Peyer's patch (tissue), 4 donors: Measurements from ENCODE around the gene GLIS1. TPM values are rescaled to one million over a fixed set of nuclear protein-coding genes. Genes with fewer than 3 reads are reported as not detected.

Experiments used
- DNase-seq, 3 donors: peaks; one replicate each; pipeline ENCODE4 v3.0.0-alpha.2; 2017 to 2019
- H3K27ac ChIP-seq, 4 donors: fragments of 200-600 bp; sonication (generic); one replicate each; pipeline ENCODE4 v1.5.1; 2016 to 2019
- H3K27me3 ChIP-seq, 2 donors: fragments of 200-600 bp; sonication (generic); one replicate each; pipeline ENCODE4 v1.5.1; 2019
- H3K36me3 ChIP-seq, 3 donors: fragments of 200-600 bp; sonication (generic); one replicate each; pipeline ENCODE4 v1.5.1; 2016 to 2019
- H3K4me1 ChIP-seq, 4 donors: fragments of 200-600 bp; sonication (generic); one replicate each; pipeline ENCODE4 v1.5.1; 2016 to 2019
- H3K4me3 ChIP-seq, 4 donors: fragments of 200-600 bp; sonication (generic); 1 replicate in 3 of 4; 2 replicates in 1 of 4; pipeline ENCODE4 v1.5.1; 2016 to 2019; ENCODE audit warnings: mild to moderate bottlenecking in 1 of 4
- H3K9me3 ChIP-seq, 4 donors: fragments of 200-600 bp; sonication (generic); one replicate each; pipeline ENCODE4 v1.5.1; 2016 to 2019; ENCODE audit warnings: mild to moderate bottlenecking in 1 of 4
- POLR2A ChIP-seq, 2 donors: fragments of 450-650 bp; IDR thresholded peaks; one replicate each; pipeline ENCODE4 v1.5.1; 2017; ENCODE audit warnings: antibody characterized with exemption in 2 of 2, mild to moderate bottlenecking in 2 of 2, moderate library complexity in 2 of 2
- total RNA-seq, 4 donors: library from RNA; depleted of rRNA; stranded (reverse); fragments of >200 nt; gene quantifications; one replicate each; pipeline ENCODE4 v1.1.0, GENCODE V29; 2016
- TF ChIP-seq, protein P1 (sequence below), 6 experiments: fragments of 450-650 bp in 4 of 6; fragments of 200-600 bp in 2 of 6; sonication (generic) in 1 of 6; IDR thresholded peaks; one replicate each; pipeline ENCODE4 v1.5.1; 2017 to 2019; ENCODE audit warnings: antibody characterized with exemption in 6 of 6, mild to moderate bottlenecking in 3 of 6, moderate library complexity in 1 of 6

Gene GLIS1
- total RNA-seq, 4 donors from 2014 or later = 0.54 to 1.7 (median 0.66) TPM; not detected in 1

DNA sequence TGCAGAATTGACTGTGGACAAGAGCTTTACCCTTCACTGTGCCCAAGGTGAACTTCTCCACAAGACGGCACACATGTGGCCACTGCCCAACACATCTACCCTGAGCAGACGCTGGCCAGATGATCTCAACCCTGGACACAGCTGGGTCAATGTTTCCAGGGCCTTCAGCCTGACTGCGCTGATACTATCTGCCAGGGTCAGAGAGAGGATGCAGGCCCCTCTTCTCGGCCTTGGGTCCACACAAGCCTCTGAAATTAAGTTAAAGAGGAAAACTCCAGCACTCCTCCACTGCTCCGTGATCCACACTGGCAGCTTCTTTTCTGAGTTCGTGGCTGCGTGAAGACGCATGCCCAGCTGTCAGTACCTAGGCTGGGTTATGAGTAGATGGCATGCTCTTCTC is 58.1 kb downstream of the GLIS1 start:
- no peaks in the 10 kb centered on the region for H3K36me3 ChIP-seq
- H3K4me3 ChIP-seq = no peak overlapping the region
- no peak overlapping the region for H3K27ac ChIP-seq
- H3K9me3 ChIP-seq = no peaks in the 10 kb centered on the region
- DNase-seq = no peak
- no peaks in the 10 kb centered on the region for H3K27me3 ChIP-seq
- H3K4me1 ChIP-seq = peaks cover 0 to 11% (median 0%) of the 10 kb centered on the region in 4 donors
- TF ChIP-seq, protein P1, sequence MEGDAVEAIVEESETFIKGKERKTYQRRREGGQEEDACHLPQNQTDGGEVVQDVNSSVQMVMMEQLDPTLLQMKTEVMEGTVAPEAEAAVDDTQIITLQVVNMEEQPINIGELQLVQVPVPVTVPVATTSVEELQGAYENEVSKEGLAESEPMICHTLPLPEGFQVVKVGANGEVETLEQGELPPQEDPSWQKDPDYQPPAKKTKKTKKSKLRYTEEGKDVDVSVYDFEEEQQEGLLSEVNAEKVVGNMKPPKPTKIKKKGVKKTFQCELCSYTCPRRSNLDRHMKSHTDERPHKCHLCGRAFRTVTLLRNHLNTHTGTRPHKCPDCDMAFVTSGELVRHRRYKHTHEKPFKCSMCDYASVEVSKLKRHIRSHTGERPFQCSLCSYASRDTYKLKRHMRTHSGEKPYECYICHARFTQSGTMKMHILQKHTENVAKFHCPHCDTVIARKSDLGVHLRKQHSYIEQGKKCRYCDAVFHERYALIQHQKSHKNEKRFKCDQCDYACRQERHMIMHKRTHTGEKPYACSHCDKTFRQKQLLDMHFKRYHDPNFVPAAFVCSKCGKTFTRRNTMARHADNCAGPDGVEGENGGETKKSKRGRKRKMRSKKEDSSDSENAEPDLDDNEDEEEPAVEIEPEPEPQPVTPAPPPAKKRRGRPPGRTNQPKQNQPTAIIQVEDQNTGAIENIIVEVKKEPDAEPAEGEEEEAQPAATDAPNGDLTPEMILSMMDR (IDR thresholded peaks at IDR 0.05) = no peak
- TF ChIP-seq POLR2A (IDR thresholded peaks at IDR 0.05) = no peak

DNA sequence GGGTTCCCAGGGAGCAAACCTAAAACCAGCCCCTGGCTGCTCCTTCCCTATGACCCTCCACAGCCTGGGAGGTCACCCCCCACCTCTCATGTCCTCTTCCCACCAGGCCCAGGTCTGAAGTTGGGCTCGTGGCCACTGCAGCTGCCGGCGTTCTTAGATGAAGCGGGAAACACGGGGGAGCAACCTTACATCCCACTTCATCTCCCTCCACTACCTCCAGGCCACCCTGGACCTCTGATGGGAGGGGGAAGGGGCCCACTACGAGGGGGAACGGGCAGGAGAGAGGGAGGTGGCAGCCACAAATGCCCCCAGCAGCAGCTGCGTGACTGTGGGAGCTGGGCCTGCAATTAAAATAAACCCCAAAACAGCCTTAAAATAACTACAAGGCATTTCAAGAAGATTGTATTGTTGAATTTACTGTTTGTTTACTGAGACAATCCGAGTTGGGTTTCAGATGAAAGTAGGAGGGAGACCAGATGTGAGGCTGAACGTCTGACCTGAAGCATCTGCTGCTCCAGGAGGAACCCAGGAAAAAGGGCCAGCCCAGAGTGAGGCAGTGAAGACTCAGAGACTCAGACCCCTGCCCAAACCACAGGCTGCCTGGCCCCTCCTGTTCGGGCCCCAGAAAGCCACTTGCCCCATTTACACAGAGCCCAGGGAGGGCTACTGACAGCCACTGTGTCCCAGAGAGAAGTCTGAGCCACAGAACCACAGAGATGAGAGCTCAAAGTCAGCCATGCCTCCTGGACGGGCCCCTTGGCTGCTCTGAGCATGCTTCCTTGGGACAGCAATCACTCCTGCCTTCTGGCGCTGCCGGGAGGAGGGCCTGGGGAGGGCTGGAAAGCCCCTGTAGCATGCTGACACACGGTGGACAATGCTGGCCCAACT is 59.8 kb downstream of the GLIS1 start:
- Histone ChIP-seq H3K4me3 (no peak overlapping the region), H3K27me3 (no peaks in the 10 kb centered on the region), H3K27ac (peak overlapping the region in 1 of 4 donors; percentile 10), H3K4me1 (peaks cover 0 to 11% (median 0%) of the 10 kb centered on the region in 4 donors), H3K36me3 (no peaks in the 10 kb centered on the region), H3K9me3 (no peaks in the 10 kb centered on the region)
- DNase-seq = no peak
- TF ChIP-seq POLR2A (IDR thresholded peaks at IDR 0.05) = no peak
- TF ChIP-seq, protein P1 (IDR thresholded peaks at IDR 0.05) = no peak

DNA sequence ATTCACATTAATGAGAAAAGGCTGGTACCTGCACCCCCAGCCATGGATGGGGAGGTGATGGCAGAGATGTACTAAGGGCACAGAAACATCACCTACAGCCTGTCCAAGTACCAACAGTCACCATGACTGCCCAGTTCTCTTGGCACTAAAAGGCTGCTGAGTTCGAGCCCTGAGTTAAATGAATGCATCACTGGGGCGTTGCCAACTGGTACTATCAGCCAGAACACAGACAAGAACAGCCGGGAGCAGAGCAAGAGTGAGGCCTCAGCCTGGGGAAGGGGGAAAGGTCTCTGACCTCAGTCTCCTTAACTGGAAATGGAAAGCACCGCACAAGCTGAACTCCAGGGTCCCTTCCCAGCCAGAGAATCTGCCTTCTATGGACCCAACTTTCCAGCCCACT is 60.5 kb downstream of the GLIS1 start:
- peak overlapping the region in 1 of 4 donors; percentile 10 for H3K27ac ChIP-seq
- H3K4me1 ChIP-seq = peaks cover 0 to 11% (median 0%) of the 10 kb centered on the region in 4 donors
- H3K27me3 ChIP-seq = no peaks in the 10 kb centered on the region
- H3K9me3 ChIP-seq = no peaks in the 10 kb centered on the region
- DNase-seq = no peak
- no peaks in the 10 kb centered on the region for H3K36me3 ChIP-seq
- H3K4me3 ChIP-seq = no peak overlapping the region
- no peak for TF ChIP-seq POLR2A (IDR thresholded peaks at IDR 0.05)
- TF ChIP-seq, protein P1 (IDR thresholded peaks at IDR 0.05) = no peak

DNA sequence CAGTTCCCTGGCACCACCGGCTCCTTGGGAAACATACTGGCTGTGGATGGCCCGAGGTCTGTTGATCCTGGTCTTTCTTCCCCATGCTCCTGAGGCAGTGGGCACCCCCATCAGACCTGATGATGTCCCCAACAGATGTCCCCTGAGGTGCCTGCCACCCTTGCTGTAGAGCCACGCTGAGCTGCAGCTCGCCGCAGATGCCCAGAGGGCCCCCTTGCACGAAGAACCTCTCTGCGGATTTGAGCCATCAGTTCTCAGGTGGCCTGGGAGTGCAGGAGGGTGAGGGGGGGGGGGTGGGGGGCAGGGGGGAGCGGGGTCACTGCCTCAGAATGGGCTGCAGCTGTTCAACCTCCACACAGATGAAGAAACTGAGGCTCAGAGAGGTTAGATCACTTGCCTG is 60.9 kb downstream of the GLIS1 start:
- H3K4me3 ChIP-seq = no peak overlapping the region
- no peaks in the 10 kb centered on the region for H3K36me3 ChIP-seq
- H3K27ac ChIP-seq = no peak overlapping the region
- TF ChIP-seq POLR2A (IDR thresholded peaks at IDR 0.05) = no peak
- TF ChIP-seq, protein P1 (IDR thresholded peaks at IDR 0.05) = no peak
- DNase-seq = no peak
- peaks cover 0 to 11% (median 0%) of the 10 kb centered on the region in 4 donors for H3K4me1 ChIP-seq
- no peaks in the 10 kb centered on the region for H3K9me3 ChIP-seq
- no peaks in the 10 kb centered on the region for H3K27me3 ChIP-seq

DNA sequence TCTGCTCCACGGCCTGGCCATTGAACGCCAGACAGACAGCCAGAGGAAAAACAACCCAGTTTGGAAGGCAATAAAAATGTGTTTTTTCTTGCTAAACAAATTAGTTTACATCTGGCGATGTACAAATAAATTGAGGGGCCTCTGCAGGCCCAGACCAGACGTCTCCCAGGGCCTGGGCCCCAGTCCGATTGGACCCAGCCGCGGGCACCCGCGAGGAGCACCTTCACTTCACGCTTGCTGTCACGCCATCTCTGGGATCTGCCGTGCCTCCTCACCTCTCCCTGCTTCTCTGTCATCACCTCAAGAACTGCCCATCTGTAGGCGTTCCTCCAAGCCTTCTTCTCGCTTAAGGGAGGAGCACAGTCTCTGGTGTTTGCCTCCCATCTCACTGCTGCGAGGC is 61.5 kb downstream of the GLIS1 start:
- H3K27me3 ChIP-seq = no peaks in the 10 kb centered on the region
- no peak for DNase-seq
- no peak overlapping the region for H3K4me3 ChIP-seq
- no peaks in the 10 kb centered on the region for H3K36me3 ChIP-seq
- H3K9me3 ChIP-seq = no peaks in the 10 kb centered on the region
- peaks cover 0 to 10% (median 0%) of the 10 kb centered on the region in 4 donors for H3K4me1 ChIP-seq
- no peak overlapping the region for H3K27ac ChIP-seq
- TF ChIP-seq POLR2A (IDR thresholded peaks at IDR 0.05) = no peak
- TF ChIP-seq, protein P1 (IDR thresholded peaks at IDR 0.05) = no peak
